RWPE2 (cell line): ENCODE data around the gene ACSL6.

Experiments
- ATAC-seq: fragments of 200-7000 bp; cut with Tn5 transposase; 3 replicates; pipeline ENCODE4 v1.9.1; 2021; ENCODE audit warnings: low read depth
- DNase-seq: peaks from one replicate; pipeline ENCODE4 v3.0.0-alpha.2; 2020; ENCODE audit warnings: low spot score
- H3K27ac ChIP-seq: fragments of 450-650 bp; 2 replicates; pipeline ENCODE4 v1.5.1; 2017; ENCODE audit warnings: mild to moderate bottlenecking; ENCODE audit not compliant: poor library complexity, severe bottlenecking
- H3K27me3 ChIP-seq: fragments of 250-450 bp; sonication (Bioruptor Pico); 2 replicates; pipeline ENCODE4 v1.5.1; 2021; ENCODE audit warnings: mild to moderate bottlenecking, moderate library complexity; ENCODE audit not compliant: insufficient read depth, poor library complexity, severe bottlenecking
- H3K36me3 ChIP-seq: fragments of 250-450 bp; sonication (Bioruptor Pico); 2 replicates; pipeline ENCODE4 v1.5.1; 2020; ENCODE audit warnings: low read depth, mild to moderate bottlenecking, moderate library complexity
- H3K4me1 ChIP-seq: fragments of 250-450 bp; sonication (Bioruptor Pico); 2 replicates; pipeline ENCODE4 v1.5.1; 2021; ENCODE audit warnings: mild to moderate bottlenecking, moderate library complexity; ENCODE audit not compliant: insufficient read depth, poor library complexity, severe bottlenecking
- H3K4me3 ChIP-seq: fragments of 250-450 bp; sonication (Bioruptor Pico); 2 replicates; pipeline ENCODE4 v1.5.1; 2021; ENCODE audit warnings: mild to moderate bottlenecking, moderate library complexity; ENCODE audit not compliant: severe bottlenecking
- H3K9me3 ChIP-seq: fragments of 250-450 bp; sonication (Bioruptor Pico); 2 replicates; pipeline ENCODE4 v1.5.1; 2021; ENCODE audit warnings: mild to moderate bottlenecking, moderate library complexity; ENCODE audit not compliant: severe bottlenecking
- CTCF ChIP-seq: fragments of 450-650 bp; IDR thresholded peaks from one replicate; pipeline ENCODE4 v1.5.1; 2017; ENCODE audit warnings: mild to moderate bottlenecking, moderate library complexity; ENCODE audit not compliant: poor library complexity, severe bottlenecking

The ACSL6 gene

DNA sequence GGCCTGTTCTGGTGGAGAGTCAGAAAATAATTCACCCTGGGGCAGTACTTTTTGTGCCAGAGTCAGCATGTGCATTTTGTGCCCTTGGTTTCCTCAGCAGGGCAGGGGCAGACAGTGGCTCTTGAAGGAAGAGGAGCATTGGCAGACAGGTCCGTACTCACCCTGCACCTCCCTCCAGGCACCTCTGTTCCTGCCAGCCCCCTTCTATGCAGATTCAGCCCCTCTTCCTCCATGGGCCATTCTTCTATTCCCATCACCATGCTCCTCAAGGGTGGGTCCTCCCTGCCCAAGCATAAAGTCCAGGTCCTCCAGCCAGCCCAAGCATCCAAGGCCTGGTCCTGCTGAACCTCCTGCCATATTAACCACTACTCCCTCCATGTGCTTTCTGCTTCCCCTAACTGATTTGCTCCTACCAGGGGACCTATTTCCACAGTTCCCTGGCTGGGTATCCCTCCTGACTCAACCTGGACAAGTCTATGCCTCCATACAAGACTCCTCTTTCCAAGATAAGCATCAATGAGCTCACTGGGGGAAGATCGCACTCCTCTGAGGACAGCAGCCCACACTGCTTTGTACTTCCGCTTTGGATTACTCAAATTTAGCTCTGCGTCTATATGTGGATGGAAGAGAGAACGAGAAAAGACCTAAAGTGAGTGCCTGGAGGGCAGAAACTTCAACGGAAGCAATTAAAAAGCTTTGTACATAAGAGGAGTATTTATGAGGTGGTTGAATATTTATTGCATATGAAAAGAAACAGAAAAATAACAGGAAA, 9.3 kb upstream of the ACSL6 start:
- TF ChIP-seq CTCF = no peak
- no peaks in the 10 kb centered on the region for H3K4me1 ChIP-seq
- no peak overlapping the region for H3K4me3 ChIP-seq
- peak; percentile 41 for DNase-seq
- peak; percentile 64; the same call in 2 of the 3 replicates for ATAC-seq
- no peak overlapping the region for H3K27ac ChIP-seq
- peaks cover 3% of the 10 kb centered on the region for H3K27me3 ChIP-seq
- no peaks in the 10 kb centered on the region for H3K9me3 ChIP-seq
- no peaks in the 10 kb centered on the region for H3K36me3 ChIP-seq

GRCh38 chr5:132019857-132020555, 8.5 kb upstream of the ACSL6 start:
- Histone ChIP-seq H3K27me3 (peaks cover 3% of the 10 kb centered on the region), H3K4me1 (no peaks in the 10 kb centered on the region), H3K27ac (no peak overlapping the region), H3K36me3 (no peaks in the 10 kb centered on the region), H3K4me3 (no peak overlapping the region), H3K9me3 (no peaks in the 10 kb centered on the region)
- DNase-seq = no peak
- TF ChIP-seq CTCF = no peak
- ATAC-seq = no peak

GRCh38 chr5:132019337-132019736, 7.9 kb upstream of the ACSL6 start:
- Histone ChIP-seq H3K4me1 (no peaks in the 10 kb centered on the region), H3K27ac (no peak overlapping the region), H3K4me3 (no peak overlapping the region), H3K36me3 (no peaks in the 10 kb centered on the region), H3K9me3 (no peaks in the 10 kb centered on the region), H3K27me3 (peaks cover 3% of the 10 kb centered on the region)
- TF ChIP-seq CTCF = no peak
- DNase-seq (peak; percentile 30), ATAC-seq (no peak)

DNA sequence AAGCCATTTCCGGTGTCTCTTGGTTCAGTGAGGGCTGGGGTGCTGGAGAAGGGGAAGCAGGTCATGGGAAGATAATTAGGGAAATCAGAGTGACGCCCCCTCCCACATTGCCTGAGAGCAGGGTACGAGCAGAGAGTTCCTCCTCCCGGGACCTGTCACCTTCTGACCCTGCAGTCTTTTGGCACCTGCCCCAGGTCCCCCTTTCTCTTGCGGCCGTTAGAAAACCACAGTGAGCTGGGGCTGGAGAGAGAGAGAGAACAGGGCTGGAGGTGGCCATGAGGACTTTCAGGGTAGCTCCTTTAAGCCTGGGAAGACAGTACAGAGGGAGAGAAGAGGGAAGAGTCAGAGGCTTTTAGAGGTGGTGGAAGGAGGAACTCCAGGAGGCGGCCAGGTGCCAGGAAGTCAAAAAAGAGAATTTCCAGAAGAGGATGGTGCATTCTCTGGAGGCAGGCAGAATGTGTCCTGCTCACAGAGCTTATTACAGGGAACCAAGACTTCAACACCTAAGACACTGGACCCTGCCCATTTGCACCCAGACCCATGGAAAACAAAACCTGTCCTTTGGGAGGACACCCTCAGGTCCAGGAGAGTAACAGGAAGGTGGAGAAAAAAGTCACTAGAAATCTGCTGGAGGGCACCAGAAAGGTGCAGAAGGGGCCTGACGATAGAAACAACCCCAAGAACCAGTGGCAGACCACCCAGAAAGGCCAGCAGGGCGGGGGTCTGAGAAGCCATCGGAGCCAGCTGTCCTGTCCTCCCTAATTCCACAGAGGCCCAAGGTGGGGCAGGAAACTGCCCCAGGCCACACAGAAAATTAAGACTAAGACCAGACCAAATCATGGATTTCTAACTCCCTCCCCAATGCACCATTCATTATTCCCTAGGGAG, 6.5 kb upstream of the ACSL6 start:
- no peak for TF ChIP-seq CTCF

More for the DNA sequence above, 6.5 kb upstream of the ACSL6 start:
- peaks cover 3% of the 10 kb centered on the region for H3K27me3 ChIP-seq
- no peaks in the 10 kb centered on the region for H3K36me3 ChIP-seq
- H3K4me1 ChIP-seq = no peaks in the 10 kb centered on the region
- H3K4me3 ChIP-seq = no peak overlapping the region
- H3K27ac ChIP-seq = no peak overlapping the region
- no peaks in the 10 kb centered on the region for H3K9me3 ChIP-seq
- ATAC-seq (no peak), DNase-seq (peak; percentile 27)
